Lung (tissue), 12 donors: ENCODE results near the gene OR7D2. TPM values are rescaled to one million over a fixed set of nuclear protein-coding genes. Genes with fewer than 3 reads are reported as not detected.
"Not testable (repeated sequence)": the region's sequence is repeated elsewhere in the genome, so short reads cannot be mapped to it uniquely, and the experiment has no call there.

Experiments used
- ATAC-seq: fragments of 200-7000 bp; cut with Tn5 transposase; one replicate; pipeline ENCODE4 v1.9.1; 2020; ENCODE audit warnings: moderate number of reproducible peaks; ENCODE audit not compliant: insufficient read depth, low FRiP score
- DNase-seq, 3 donors: peaks; one replicate each; pipeline ENCODE4 v3.0.0-alpha.2; 2013 to 2017
- H3K27ac ChIP-seq, 2 donors: one replicate each; pipeline ENCODE4 v1.5.1; 2013; ENCODE audit warnings: mild to moderate bottlenecking in 2 of 2, moderate library complexity in 2 of 2, control low read depth in 1 of 2, inconsistent platforms in 1 of 2, low read depth in 1 of 2, low read length in 1 of 2
- H3K27me3 ChIP-seq, 3 donors: one replicate each; pipeline ENCODE4 v1.5.1; 2013; ENCODE audit warnings: low read length in 2 of 3; ENCODE audit not compliant: control insufficient read depth in 3 of 3, insufficient read depth in 3 of 3
- H3K36me3 ChIP-seq, 4 donors: one replicate each; pipeline ENCODE4 v1.5.1; 2013; ENCODE audit warnings: low read length in 4 of 4, mild to moderate bottlenecking in 1 of 4, moderate library complexity in 1 of 4; ENCODE audit not compliant: control insufficient read depth in 4 of 4, insufficient read depth in 4 of 4
- H3K4me1 ChIP-seq, 5 donors: one replicate each; pipeline ENCODE4 v1.5.1; 2013; ENCODE audit warnings: low read length in 5 of 5, mild to moderate bottlenecking in 2 of 5, moderate library complexity in 1 of 5; ENCODE audit not compliant: control insufficient read depth in 5 of 5, insufficient read depth in 5 of 5
- H3K4me3 ChIP-seq: one replicate; pipeline ENCODE4 v1.5.1; 2013; ENCODE audit warnings: mild to moderate bottlenecking, control low read depth, moderate library complexity
- H3K9ac ChIP-seq, 2 donors: one replicate each; pipeline ENCODE4 v1.5.1; 2013; ENCODE audit warnings: low read length in 2 of 2, control low read depth in 1 of 2; ENCODE audit not compliant: insufficient read depth in 1 of 2
- H3K9me3 ChIP-seq, 4 donors: one replicate each; pipeline ENCODE4 v1.5.1; 2013; ENCODE audit warnings: low read length in 3 of 4, mild to moderate bottlenecking in 1 of 4, moderate library complexity in 1 of 4; ENCODE audit not compliant: control insufficient read depth in 4 of 4, insufficient read depth in 3 of 4
- WGBS, 2 donors: extraction: QIAGEN DNeasy Blood & Tissue Kit; methylation state at CpG; one replicate each; pipeline ENCODE4 v1.1.7; 2013; 5-methylcytosine and 5-hydroxymethylcytosine counted together
- polyA plus RNA-seq, 2 donors: library from polyadenylated mRNA; stranded (reverse); fragments of 200-250 nt; gene quantifications; one replicate each; pipeline ENCODE4 v1.2.1, GENCODE V29; 2013
- total RNA-seq, 2 donors: library from RNA; depleted of rRNA in 1 of 2; stranded (reverse); fragments of >200 nt in 1 of 2; gene quantifications; one replicate each; pipeline ENCODE4 v1.2.1, GENCODE V29; 2014 to 2021
- TF ChIP-seq, protein P1 (sequence below): IDR thresholded peaks from 2 replicates; pipeline ENCODE4 v1.5.1; 2012; ENCODE audit warnings: mild to moderate bottlenecking; ENCODE audit errors: control extremely low read depth, extremely low read depth
- donor health status: control.
- donor health status: control.
- donor health status: Bipolar disorder and iron deficiency.
- donor health status: healthy.
- donor health status: DM: yes; HTN: yes; CAD: no.

Gene OR7D2
- total and polyA plus RNA-seq, 4 donors: 0.01 TPM; not detected in 3

DNA sequence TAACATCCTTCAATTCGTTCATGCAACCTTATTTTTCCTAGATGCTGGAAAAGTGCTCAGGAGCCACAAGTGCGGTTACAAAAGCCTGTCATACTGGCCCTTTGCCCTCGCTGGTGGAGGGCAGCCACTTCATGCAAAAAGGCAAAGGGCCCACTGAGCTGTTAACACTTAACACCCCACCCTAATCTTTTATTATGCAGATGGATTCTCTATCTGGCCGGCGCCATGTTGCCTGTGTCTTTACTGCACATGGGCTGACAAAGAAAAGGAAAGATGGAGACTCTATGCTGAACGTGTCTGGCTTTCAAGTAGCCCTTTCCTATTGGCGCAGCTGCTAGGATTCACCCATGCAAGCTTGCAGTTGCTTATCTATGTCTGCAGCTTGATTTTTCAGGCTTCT is 10.8 kb downstream of the OR7D2 start:
- 64 to 77% methylated on average over 7 of the region's 7 CpGs for WGBS, 2 donors
- no peak overlapping the region for H3K4me3 ChIP-seq
- DNase-seq (no peak), ATAC-seq (no peak)
- H3K9ac ChIP-seq: no peak overlapping the region
- TF ChIP-seq, protein P1, sequence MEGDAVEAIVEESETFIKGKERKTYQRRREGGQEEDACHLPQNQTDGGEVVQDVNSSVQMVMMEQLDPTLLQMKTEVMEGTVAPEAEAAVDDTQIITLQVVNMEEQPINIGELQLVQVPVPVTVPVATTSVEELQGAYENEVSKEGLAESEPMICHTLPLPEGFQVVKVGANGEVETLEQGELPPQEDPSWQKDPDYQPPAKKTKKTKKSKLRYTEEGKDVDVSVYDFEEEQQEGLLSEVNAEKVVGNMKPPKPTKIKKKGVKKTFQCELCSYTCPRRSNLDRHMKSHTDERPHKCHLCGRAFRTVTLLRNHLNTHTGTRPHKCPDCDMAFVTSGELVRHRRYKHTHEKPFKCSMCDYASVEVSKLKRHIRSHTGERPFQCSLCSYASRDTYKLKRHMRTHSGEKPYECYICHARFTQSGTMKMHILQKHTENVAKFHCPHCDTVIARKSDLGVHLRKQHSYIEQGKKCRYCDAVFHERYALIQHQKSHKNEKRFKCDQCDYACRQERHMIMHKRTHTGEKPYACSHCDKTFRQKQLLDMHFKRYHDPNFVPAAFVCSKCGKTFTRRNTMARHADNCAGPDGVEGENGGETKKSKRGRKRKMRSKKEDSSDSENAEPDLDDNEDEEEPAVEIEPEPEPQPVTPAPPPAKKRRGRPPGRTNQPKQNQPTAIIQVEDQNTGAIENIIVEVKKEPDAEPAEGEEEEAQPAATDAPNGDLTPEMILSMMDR: no peak
- H3K36me3 ChIP-seq: no peaks in the 10 kb centered on the region
- H3K27ac ChIP-seq: no peak overlapping the region
- H3K27me3 ChIP-seq: no peaks in the 10 kb centered on the region
- peaks cover 0 to 8% (median 2%) of the 10 kb centered on the region in 4 donors for H3K9me3 ChIP-seq
- H3K4me1 ChIP-seq: no peaks in the 10 kb centered on the region

DNA sequence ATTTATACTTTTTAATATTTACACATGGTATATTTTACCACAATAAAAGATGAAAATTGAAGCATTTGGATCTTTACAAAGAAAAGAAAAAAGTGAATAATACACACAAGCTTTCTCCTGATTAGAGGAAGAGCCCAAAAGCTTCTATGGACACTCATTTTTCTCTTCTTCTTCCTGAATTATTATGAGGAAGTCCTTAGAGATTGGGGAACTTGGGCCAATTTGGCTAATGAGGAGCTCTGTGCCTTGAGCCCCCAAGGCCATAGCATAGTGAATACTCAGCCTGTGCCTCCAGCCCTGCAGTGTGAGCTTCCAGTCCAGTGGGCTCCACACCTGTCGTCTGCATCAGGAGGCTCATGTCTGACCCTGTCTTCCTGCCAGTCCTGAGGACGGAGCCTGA is 19.3 kb downstream of the OR7D2 start:
- H3K9ac ChIP-seq, H3K4me1 ChIP-seq, ATAC-seq, H3K9me3 ChIP-seq, H3K27me3 ChIP-seq, H3K4me3 ChIP-seq, DNase-seq, H3K36me3 ChIP-seq, H3K27ac ChIP-seq: not testable (repeated sequence)
- 85% methylated on average over 2 of the region's 2 CpGs for WGBS, 2 donors

DNA sequence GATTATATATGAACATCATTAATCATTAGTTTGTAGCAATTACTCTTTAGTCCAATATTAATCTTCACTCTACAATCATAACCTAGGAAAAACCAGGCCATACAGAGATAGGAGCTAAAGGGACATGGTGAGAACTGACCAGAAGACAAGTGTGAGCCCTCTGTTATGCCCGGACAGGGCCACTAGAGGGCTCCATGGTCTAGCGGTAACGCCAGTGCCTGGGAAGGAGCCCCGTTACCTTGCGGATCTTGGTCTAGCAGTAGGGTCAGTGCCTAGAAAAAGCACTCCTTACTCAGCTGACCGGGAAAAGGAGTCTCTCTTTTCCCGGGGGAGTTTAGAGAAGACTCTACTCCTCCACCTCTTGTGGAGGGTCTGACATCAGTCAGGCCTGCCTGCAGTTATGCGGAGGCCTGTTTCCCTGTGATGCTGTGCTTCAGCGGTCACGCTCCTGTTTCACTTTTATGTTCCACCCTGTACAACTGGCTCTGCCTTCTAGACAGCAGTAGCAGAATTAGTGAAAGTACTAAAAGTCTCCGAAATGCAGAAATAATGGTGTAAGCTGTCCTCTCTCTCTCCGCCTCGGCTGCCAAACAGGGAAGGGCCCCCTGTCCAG is 26.8 kb downstream of the OR7D2 start:
- H3K27ac ChIP-seq: no peak overlapping the region
- no peaks in the 10 kb centered on the region for H3K4me1 ChIP-seq
- TF ChIP-seq, protein P1: peak; percentile 74
- WGBS, 2 donors: 30 to 34% methylated on average over 13 of the region's 13 CpGs
- H3K27me3 ChIP-seq: peaks cover 0 to 3% (median 0%) of the 10 kb centered on the region in 3 donors
- no peak overlapping the region for H3K4me3 ChIP-seq
- peaks cover 0 to under 1% (median 0%) of the 10 kb centered on the region in 4 donors for H3K9me3 ChIP-seq
- H3K36me3 ChIP-seq: no peaks in the 10 kb centered on the region
- ATAC-seq (no peak), DNase-seq (peak; percentile 73 to 75 (median 75))
- no peak overlapping the region for H3K9ac ChIP-seq

DNA sequence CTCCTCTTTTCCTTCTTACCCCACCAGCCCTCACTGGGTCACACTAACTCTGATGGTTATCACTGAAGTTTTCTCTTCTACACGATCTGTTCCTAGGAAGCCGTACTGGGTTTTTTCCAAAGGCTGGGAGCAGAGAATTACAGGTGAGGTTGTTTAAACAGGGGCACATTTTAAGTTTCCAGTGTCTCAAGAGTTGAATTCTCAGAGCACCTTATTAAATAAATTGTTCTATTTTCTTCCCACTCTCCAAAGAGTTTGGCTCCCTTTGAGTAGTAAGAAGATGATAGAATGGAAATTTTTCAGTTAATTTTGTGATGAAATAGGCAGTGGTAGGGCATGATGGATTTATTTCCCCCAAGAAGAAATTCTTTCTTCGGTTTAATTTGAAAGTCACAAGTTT is 40.7 kb downstream of the OR7D2 start, which contains the start of gene OR7D4:
Gene OR7D4, minus strand, starts transcription at position 101 of the 400 bp plus-strand sequence. CDS start 4,752 bp downstream, outside the sequence.
- Histone ChIP-seq H3K36me3 (no peaks in the 10 kb centered on the region), H3K4me1 (no peaks in the 10 kb centered on the region), H3K4me3 (no peak within 1 kb of the TSS), H3K9me3 (peaks cover 0 to 3% (median 0%) of the 10 kb centered on the region in 4 donors), H3K27ac (no peak within 1 kb of the TSS), H3K27me3 (no peaks in the 10 kb centered on the region), H3K9ac (no peak within 1 kb of the TSS)
- WGBS, 2 donors: 74 to 78% methylated on average over 3 of the region's 3 CpGs
- TF ChIP-seq, protein P1: no peak
- no peak for DNase-seq
- no peak for ATAC-seq

Other genes with a start within 250 kb of the OR7D2 start
- gene MUC16, start 168.6 kb upstream of the OR7D2 start, total RNA-seq: 1 to 10 TPM; 1.1 to 2.5 TPM
- 1 to 10 TPM; 2.4 to 8.0 TPM for gene MUC16, start 168.6 kb upstream of the OR7D2 start, polyA plus RNA-seq
- not detected for gene OR1M1, start 91.9 kb upstream of the OR7D2 start, total RNA-seq
- gene OR1M1, start 91.9 kb upstream of the OR7D2 start, polyA plus RNA-seq: under 1 TPM; 0.02 to 0.04 TPM
- not detected for gene OR7G2, start 71.5 kb upstream of the OR7D2 start, total RNA-seq
- gene OR7G2, start 71.5 kb upstream of the OR7D2 start, polyA plus RNA-seq: not detected
- gene OR7G1, start 63.2 kb upstream of the OR7D2 start, total RNA-seq: not detected
- not detected for gene OR7G1, start 63.2 kb upstream of the OR7D2 start, polyA plus RNA-seq
- not detected for gene OR7G3, start 52.0 kb upstream of the OR7D2 start, total RNA-seq
- gene OR7G3, start 52.0 kb upstream of the OR7D2 start, polyA plus RNA-seq: not detected
- 10 to 100 TPM; 25.7 to 32.0 TPM for gene ZNF317, start 38.6 kb upstream of the OR7D2 start, total RNA-seq
- 10 to 100 TPM; 14.7 to 35.2 TPM for gene ZNF317, start 38.6 kb upstream of the OR7D2 start, polyA plus RNA-seq
- gene OR7D4, start 40.6 kb downstream of the OR7D2 start, total RNA-seq: not detected
- not detected for gene OR7D4, start 40.6 kb downstream of the OR7D2 start, polyA plus RNA-seq
- gene OR7E24, start 72.0 kb downstream of the OR7D2 start, total RNA-seq: not detected
- not detected for gene OR7E24, start 72.0 kb downstream of the OR7D2 start, polyA plus RNA-seq
- gene ZNF699, start 130.9 kb downstream of the OR7D2 start, total RNA-seq: 10 to 100 TPM in 1 of 2 donors, 1 to 10 TPM in 1; 8.5 to 13.8 TPM
- 1 to 10 TPM in 1 of 2 donors, under 1 TPM in 1; 0.59 to 3.3 TPM for gene ZNF699, start 130.9 kb downstream of the OR7D2 start, polyA plus RNA-seq
- 10 to 100 TPM; 13.5 to 57.9 TPM for gene ZNF559, start 145.2 kb downstream of the OR7D2 start, total RNA-seq
- 10 to 100 TPM in 1 of 2 donors, 1 to 10 TPM in 1; 9.3 to 16.5 TPM for gene ZNF559, start 145.2 kb downstream of the OR7D2 start, polyA plus RNA-seq
- gene ZNF177, start 184.0 kb downstream of the OR7D2 start, total RNA-seq: 10 to 100 TPM in 1 of 2 donors, 1 to 10 TPM in 1; 1.7 to 11.5 TPM
- gene ZNF177, start 184.0 kb downstream of the OR7D2 start, polyA plus RNA-seq: 1 to 10 TPM in 1 of 2 donors, under 1 TPM in 1; 1.00 to 1.6 TPM